Measurements from ENCODE around the gene NOX3.
"Not testable (repeated sequence)": the region's sequence is repeated elsewhere in the genome, so short reads cannot be mapped to it uniquely, and the experiment has no call there.

The NOX3 gene

DNA sequence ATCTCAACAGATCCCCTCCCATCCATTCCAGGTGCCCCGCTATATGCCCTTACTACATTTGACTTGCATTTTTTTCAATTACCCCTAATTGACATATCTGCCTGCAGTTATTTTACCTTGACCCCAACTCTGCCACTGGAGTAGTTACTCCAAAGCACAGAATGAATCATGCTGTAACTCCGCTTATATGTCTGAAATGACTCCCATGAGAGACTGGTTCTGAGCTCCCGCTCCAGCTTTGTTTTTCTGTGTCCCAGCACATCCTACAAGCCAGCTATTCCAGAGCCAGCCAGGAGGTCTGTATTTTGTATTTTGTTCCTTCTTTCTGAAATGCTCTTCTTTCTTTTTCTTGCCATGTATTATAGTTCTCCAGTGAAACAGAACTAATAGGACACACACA, 10.9 kb upstream of the NOX3 start:
- no peak for DNase-seq

DNA sequence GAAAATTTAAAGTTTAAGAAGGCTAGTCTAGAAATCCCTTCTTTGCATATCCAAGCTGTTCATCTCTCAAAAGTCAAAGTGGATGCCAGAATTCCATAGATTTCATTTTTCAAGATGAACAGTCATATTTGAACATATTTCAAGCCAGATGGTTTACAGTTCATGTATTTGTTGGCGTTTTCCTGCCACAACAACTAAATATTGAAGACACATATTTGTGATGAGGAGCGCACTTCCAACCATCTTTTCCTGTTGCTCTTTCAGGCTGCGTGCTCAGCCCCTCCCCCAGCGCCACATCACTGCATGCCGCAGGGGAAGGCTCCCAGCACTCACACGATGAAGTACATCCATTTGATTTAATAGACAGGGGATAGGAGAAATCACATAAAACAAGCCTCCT, 5.9 kb upstream of the NOX3 start:
- no peak for DNase-seq

DNA sequence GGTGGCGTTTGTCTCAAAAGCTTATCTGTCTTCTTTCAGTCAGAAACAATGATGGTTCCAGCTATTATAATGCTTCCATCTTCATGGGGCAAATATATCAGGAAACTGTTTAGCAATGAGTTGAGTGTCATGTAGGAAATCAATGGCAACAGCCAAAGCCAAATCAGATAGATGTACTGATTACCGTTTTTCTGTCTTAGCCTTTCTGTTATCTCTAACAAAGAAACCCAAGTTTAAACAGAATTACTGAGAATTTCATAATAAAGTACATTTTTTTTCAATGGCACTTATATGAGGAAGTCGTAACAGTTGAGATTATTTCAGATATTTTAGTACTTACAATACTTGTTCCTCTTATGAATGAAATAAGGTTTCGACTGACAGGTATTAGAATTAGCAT, 1.2 kb downstream of the NOX3 start:
- DNase-seq, result no peak

DNA sequence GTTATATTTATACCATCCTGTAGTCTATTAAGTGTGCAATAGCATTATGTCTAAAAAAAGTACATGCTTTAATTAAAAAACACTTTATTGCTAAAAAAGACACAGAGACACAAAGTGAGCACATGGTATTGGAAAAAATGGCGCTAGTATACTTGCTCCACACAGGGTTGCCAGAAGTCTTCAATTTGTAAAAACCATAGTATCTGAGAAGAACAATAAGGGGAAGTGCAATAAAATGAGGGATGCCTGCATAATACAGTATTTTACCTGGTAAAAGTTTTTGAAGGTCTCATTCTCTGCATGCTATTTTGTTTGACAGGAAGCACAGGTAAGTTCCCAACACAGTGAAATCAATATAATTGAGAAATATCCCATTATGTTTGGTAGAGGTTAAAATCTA, 1.6 kb downstream of the NOX3 start:
- no peak for DNase-seq

DNA sequence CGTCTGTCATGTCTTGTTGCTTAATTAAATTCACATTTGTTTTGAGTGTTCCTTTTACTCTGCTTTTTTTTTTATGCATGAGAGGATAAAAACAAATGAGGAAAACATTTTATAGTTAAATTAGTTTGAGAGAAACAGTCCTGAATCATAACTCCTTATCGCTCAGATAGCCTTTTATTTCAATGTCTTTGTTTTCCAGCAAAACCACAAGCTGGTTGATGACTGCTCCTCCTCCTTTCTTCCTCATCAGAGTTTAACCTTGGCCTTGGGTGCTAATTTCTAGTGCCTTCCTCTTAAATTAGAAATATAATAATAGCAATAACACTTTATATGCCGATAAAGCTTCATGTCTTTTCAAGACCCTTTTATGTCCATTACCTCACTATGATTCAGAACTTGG, 3.1 kb downstream of the NOX3 start:
- no peak for DNase-seq

DNA sequence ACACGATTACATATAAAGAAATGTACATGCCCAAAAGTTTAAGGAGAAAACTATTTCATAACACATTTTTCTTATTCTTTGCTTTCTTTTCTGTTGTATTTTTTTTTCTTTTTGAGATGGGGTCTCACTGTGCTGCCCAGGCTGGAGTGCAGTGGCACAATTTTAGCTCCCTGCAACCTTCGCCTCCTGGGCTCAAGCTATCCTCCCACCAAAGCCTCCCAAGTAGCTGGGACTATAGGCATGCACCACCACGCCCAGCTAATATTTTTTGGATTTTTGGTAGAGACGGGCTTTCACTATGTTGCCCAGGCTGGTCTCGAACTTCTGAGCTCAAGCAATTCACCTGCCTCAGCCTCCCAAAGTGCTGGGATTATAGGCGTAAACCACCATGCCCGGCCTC, 4.1 kb downstream of the NOX3 start:
- not testable (repeated sequence) for DNase-seq

DNA sequence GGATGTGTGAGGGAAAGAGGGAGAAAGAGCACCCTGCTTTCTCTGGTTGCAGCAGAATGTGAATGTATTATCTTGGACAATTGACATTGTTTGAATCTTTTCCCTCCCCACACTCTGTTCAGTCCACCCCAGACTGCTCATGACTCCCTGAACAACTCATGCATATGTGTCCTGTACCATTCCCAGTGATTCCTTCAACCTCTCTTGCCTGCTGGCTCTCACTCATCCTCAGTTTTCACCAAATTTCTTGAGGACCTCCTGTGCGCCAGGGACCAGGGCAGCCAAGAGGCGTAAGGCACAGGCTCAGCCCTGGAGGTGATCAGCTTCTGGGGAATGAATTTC, 5.4 kb downstream of the NOX3 start:
- no peak for DNase-seq

DNA sequence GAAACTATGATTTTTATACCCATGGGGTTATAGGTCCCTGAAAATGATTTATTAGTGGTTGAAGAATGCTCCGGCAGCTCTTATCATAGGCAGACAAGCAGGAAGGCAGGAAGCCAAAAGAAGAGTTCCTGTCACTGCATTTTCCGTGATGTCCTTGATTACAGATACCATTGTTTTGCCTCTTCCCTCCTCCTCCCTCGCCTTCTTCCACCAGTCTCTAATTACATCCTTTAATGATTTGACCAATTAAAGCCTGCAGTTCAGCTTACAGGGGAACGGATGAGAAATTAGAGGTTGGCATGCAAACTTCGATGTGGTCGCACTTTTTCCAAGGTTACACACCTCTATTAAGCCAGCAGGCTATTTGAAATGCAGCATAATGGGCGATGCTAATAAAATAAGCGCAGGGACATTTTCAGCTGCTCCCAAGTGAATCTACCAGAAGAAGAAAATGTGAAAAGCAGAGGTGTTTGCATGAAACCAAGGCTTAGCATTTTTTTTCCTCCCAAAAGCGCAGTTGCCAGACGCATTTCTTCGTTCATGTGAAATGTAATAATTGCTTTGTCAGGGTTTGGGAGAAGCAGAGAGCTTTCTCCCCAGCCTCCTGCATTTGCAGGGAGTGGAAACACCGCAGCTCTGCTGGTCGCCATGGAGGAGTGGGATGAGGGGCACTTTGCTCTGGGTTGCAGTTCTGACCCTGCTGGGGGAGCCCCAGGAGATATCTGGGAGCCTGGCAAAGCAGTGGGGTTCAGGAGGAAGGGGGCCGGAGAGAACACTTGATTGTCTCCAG, 6.0 kb downstream of the NOX3 start:
- no peak for DNase-seq

DNA sequence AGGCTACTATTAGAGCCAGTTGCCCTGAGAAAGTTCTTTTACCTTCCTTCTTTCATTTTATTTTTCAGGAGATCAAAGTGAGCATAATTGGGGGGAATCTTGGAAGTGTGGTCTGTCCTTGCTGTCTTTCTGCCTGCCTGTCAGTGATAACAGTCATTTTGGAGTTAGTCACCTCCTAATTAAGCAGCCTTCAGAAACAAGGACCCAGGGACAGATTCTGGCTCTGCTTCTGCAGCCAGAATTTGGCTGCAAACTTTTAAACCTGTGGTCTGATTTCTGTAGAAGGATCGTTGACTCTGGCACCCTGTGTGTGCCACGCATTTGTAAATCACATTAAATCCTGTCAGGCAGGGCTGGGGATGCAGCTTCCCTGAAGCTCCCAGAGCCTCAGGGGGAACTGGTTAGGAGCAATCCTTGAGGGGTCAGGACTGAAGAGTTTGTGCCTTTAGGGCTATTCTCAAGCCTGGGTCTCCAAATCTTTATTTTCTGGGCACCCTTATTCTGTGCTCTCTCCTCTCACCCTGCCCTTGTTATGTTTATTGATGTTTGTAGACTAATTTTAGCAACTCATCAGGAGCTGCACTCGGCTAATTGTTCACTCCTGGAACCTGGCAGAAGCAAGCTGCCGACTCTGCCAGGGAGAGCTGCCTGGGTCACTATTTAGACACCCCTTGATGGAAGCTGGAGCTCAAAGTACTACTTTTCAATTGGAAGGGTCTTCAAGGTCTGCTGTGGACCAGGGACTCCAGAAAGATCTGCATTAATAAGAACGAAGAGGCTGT, 6.8 kb downstream of the NOX3 start:
- DNase-seq, result no peak

DNA sequence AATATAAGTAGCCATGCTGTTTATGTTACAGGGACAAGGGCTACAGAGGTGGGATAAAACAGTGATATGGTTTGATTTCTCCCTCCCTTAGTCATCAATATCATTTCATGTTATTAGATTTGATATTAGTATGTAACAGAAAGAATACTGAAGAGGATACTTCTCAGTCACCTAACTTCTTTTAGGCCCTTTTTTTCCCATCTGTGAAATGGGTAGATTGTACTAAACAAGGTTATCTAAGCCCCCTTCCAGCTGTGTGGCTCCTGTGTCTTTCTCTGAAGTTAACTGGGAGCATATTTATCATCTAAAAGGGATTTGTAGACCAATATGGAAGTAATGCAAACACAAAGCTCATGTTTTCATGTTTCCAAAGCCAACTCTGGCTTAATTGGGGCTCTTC, 7.7 kb downstream of the NOX3 start:
- no peak for DNase-seq

DNA sequence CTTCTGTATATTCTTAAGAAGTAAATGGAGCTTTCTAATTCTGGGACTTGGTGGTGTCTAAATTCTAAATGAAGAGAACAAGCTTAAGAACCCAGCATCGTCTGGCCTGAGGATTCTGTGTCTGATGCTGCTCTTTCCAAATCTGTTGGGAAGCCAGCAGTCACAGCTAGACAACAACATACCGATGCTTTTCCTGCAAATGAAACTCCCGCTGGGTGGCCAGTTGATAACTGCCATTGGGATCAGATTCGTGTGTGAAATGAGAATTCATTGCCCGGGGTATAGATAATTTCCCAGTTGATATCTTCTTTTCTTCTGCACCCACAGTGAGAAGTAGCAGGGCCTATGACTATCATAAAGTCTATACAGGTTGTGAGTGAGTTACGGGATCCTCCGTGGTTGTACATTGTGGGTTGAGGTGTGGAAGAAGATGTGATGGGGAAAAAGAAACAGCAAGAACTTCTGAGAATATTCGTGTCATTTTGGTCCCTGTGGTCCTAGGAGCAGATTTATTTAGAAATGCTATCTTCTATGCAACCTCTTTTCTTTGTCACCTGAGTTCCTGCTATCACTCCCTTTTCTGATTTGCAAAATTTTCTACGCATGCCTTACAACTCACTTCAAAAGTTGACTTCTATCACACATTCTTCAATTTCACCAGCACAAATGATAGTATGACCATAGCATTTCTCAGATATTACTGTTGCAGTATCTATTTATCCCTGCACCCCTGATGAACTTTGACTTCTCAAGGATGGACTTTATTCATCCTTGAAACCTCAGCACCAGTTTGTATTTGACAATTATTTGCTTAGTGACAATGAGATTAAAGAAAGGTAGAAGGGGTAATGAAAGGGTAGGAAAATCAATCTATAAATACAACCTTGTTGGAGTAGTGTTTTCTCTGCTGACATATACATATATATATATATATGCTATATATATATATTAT, 10.4 kb downstream of the NOX3 start:
- no peak for DNase-seq

DNA sequence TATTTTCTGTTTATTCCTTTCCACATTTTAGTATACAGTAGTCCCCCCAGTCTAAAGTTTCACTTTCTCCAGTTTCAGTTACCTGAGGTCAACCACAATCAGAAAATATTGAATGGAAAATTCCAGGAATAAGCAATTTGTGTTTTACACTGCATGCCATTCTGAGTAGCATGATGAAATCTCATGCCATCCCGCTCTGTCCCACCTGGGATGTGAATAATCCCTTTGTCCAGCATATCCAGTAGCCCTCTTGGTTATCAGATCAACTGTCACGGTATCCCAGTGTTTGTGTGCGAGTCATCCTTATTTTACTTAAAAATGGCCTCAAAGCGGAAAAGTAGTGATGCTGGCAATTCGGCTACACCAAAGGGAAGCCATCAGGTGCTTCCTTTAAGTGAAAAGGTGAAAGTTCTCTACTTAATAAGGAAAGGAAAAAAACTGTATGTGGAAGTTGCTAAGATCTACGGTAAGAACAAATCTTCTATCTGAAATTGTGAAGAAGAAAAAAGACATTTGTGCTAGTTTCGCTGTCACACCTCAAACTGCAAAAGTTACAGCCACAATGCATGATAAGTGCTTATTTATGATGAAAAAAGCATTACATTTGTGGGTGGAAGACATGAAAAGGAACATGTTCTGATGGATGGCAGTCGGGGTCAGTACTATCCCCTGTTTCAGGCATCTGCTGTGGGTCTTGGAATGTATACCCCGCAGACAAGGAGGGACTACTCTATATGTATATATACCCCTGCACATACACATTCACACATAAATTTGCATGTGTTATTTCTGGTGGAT, 11.3 kb downstream of the NOX3 start:
- DNase-seq, result no peak

DNA sequence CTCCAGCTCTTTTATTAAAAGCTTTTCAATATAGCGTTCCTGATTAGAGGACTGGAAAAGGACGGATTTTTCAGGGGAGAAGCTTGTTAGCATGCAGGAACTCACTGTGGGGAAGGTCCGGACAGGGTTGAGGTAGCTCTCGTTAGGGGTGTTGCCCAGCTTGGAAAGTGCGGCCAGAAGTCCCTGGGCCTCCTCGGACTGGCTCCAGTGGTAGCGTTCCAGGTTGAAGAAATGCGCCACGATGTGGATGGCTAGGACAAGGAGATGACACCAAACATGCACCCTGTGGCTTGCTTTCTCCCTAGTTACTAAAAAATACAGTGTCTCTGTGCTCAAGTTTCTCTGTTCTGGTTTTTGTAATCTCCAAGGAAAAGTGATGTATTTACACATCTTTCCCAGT, 12.5 kb downstream of the NOX3 start:
- DNase-seq, result no peak

DNA sequence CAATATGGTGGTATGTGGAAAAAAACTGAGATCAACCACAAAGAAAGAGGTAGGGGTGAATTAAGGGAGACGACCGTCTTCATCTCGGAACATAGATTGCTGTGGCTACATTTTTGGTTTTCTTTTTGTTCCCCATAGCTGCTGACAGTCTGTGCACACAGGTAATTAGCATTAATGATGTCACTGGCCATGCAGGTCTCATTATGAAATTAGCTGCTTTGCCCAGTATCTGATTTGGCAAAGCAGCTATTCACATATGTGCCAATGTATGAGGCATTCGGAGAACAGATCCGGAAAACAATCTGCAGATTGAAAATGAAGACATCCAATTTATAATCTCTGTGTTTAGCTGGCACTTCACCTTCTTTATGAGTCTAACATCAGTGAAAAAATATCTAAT, 13.1 kb downstream of the NOX3 start:
- no peak for DNase-seq

DNA sequence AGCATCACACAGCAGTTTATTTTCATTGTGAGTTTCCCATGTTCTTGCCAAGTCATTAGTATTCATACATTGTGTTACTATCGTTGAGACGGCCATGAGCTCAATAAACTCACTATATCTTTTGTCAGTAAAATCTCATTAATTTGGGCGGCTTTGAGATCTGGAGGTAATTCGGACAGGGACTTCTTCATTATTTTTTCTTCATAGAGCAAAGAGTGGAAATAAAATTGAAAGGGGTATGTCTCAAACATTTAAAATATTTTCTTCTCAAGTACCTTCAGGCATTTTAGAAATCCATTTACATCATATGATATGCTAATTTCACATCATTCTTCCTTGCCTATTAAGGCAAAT, 14.6 kb downstream of the NOX3 start:
- no peak for DNase-seq

DNA sequence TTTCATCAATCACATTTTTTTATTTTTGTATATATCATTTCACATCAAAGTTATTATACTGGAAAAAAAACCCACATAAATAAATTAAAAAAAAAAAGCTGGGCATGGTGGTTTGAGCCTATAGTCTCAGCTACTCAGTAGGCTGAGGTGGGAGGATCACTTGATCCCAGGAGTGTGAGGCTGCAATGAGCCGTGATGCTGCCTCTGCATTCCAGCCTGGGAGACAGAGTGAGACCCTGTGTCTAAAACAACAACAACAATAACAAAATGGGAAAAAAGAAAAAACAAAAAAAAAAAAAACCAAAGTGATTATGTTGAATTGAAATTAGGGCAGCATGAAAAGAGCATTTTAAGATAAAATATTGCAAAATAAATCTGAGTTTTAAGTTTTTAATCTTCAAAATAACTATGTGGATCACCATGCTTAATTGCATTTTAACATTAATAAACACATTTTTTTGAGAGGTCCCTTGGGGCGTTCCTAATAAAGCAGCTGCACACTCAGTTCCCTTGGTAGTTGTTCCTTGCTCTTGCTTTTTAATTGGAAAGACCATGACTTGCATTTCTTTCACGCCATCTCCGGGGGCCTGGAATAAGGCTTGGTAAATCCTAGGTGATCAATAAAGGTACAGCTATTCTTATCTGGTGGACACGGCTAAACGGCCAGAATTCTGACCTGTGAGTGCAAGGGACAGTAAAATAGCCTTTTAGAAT, 15.1 kb downstream of the NOX3 start:
- no peak for DNase-seq

DNA sequence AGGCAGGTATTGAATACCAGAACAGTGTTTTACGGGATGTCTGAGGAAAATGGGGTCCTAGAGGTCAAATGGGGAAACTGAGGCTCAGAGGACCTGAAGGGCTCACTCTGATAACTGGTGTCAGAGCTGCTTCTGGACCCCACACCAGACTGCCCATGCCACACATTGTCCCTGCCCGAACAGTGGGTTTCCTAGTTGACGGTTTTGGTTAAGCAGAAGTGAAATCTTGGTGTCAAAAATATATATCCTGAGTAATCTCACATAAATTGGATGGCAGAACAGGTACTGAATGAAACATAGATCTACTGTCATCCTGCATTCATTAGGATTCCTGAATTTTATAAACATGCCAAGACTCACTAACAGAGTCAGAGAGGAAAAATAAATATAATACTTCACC, 16.3 kb downstream of the NOX3 start:
- no peak for DNase-seq

DNA sequence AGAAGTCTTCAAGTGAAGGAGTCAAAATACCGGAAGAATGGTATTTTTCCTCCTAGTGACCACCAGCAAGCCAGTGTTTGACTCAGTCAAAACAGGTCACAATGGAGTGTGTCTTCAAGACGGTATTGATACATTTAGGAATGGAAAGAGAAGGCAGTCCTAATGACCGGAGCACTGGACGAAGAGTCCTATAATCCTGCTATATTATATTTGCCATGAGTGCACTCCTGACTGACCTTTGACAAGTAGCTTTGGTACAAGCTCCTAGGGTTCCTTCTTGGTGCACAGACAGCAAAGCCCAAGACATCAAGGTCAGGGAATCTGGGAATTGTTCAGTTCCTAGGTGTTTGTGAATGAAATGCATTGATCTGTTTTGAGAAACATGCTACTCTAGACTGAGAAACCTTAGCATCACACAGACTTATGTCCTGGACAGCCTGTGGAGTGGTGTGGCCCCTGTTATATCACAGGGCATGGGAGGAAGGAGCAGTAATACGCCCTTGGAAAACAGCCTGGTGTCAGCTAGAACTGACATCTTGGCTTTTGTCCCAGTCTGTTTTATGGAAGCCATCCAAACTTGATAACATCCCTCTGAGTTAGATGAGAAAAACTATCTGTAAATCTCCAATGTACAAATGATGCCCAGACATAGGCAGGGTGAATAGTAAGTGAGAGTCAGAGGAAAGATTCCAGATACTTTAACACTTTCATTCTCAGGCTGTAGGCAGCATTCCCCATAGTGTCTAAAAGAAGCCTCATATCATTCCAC, 18.5 kb downstream of the NOX3 start:
- DNase-seq, result no peak

DNA sequence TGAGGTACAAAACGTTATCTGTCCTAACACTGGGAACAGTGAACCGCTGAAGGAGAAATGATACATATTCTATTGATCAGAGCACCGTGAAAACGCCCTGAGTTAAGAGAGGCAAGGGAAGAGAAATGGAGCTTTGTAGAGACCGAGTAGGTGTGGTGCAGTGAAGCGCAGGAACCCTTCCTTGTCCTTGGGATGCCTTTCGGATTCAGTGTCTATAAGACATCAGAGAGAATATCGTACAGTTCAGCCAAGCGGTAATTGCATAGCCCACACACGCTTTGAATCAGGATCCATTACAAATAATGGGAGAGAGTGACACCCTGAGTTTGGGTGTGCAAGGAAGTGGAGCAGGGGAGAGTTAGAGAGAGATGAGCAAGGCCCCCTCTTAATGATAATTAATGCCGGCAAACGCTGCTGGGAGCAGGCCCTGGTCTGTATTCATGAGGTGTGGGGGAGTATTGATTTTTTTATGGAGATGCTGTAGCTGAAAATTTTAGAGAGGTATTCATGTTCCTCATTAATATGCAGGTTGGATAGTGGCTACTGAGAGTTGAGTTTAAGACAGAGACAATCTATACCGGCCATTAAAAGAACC, 20.7 kb downstream of the NOX3 start:
- DNase-seq, result no peak

DNA sequence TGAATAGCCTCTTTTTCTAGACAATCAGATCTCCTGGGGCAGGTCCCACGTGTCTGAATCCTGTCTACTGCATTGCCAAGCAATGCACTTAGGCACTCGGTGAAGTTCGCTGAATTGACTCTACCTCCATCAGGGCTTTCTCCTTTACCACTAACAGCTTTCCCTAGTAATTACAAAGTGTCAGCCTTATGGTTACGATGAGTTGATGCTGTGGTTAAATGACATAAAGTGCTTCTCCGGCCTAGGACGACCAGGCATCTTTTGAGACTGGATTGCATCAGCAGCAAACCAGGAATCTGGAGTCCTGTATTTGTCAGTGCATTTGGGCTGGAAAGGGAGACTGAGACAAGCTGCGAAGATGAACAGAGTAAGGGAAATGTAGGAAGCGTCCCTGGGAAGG, 21.5 kb downstream of the NOX3 start:
- no peak for DNase-seq

DNA sequence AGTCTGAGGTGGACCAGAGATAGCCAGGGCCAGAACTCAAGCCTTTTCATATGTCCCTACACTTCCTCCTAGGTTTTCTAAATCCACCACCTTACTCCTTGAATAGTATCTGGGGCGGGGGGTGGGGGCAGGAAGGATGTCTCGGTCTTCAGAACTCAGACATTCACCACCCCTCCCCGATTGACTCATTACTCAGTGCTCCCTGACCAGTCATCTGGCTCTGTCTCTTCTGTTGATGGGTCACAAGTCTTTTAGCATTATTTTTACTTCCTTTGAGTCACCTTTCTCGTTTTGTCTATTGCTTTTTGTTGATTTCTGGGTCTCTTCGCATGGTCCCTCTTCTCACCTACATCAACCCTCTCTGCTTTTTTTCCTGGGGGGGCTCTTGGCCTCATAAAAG, 23.3 kb downstream of the NOX3 start:
- DNase-seq, result no peak

All from GOT3 (cell line).